C4-2B (cell line): ENCODE measurements around the gene POU5F1.
A peak's percentile ranks its signal among the peaks of the same experiment; 100 is the strongest.
"Not testable (repeated sequence)": the region's sequence is repeated elsewhere in the genome, so short reads cannot be mapped to it uniquely, and the experiment has no call there.

Experiments
- ZFX ChIP-seq: fragments of 450-650 bp; IDR thresholded peaks from 2 replicates; pipeline ENCODE4 v1.6.1; 2017
- TF ChIP-seq, protein P1 (sequence below): fragments of 450-650 bp; conservative IDR thresholded peaks from 2 replicates; pipeline ENCODE4 v1.5.1; 2017; ENCODE audit warnings: mild to moderate bottlenecking

DNA sequence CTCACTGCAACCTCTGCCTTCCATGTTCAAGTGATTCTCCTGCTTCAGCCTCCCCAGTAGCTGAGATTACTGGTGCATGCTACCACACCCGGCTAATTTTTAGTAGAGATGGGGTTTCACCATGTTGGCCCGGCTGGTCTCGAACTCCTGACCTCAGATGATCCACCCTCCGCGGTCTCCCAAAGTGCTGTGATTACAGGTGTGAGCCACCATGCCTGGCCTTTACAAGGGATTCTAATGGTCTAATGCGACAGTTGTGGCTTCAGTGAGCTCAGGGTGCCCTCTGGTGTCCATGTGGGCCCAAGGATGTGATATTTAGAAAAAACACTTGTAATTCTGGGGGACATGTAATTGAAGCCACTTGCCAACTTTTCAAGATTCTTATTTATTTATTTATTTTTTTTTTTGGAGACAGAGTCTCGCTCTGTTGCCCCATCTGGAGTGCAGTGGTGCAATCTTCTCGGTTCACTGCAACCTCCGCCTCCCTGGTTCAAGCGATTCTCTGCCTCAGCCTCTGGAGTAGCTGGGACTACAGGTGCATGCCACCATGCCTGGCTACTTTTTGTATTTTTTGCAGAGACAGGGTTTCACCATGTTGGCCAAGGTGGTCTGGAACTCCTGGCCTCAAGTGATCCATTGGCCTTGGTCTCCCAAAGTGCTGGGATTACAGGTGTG is 22.1 kb upstream of the POU5F1 start:
- TF ChIP-seq, protein P1, sequence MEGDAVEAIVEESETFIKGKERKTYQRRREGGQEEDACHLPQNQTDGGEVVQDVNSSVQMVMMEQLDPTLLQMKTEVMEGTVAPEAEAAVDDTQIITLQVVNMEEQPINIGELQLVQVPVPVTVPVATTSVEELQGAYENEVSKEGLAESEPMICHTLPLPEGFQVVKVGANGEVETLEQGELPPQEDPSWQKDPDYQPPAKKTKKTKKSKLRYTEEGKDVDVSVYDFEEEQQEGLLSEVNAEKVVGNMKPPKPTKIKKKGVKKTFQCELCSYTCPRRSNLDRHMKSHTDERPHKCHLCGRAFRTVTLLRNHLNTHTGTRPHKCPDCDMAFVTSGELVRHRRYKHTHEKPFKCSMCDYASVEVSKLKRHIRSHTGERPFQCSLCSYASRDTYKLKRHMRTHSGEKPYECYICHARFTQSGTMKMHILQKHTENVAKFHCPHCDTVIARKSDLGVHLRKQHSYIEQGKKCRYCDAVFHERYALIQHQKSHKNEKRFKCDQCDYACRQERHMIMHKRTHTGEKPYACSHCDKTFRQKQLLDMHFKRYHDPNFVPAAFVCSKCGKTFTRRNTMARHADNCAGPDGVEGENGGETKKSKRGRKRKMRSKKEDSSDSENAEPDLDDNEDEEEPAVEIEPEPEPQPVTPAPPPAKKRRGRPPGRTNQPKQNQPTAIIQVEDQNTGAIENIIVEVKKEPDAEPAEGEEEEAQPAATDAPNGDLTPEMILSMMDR = peak; percentile 78
- TF ChIP-seq ZFX = not testable (repeated sequence)
